ENCODE measurements around the gene METTL25B. TPM values are rescaled to one million over a fixed set of nuclear protein-coding genes. Genes with fewer than 3 reads are reported as not detected.

The METTL25B gene
- total and polyA plus RNA-seq, 2 experiments from 2014 or later = 18.3 to 21.1 TPM

DNA sequence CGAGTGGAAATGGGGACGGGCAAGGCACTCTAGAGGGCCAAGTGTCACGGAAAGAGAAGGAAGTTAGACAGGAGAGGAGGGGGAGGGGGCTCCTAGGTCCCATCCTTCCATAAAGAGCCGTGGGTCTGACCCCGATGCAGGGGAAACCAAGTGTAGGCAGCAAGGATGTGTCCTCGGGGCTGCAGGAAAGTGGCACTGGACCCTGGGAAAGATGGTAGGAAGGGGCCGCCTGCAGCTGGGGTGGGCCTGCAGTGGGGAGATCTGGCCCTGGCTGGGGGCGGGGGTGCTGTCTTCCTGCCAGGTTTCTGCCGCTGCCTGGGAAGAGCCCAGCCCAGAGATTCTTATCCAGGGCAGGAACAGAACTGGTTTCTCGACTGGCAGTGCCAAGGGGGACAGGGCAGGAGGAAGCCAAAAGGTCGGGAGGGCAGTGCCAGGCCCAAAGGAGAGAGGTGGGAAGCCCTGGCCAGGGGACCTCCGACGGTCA lies 35.8 kb upstream of the METTL25B start (continued):
- TF ChIP-seq, protein P1, sequence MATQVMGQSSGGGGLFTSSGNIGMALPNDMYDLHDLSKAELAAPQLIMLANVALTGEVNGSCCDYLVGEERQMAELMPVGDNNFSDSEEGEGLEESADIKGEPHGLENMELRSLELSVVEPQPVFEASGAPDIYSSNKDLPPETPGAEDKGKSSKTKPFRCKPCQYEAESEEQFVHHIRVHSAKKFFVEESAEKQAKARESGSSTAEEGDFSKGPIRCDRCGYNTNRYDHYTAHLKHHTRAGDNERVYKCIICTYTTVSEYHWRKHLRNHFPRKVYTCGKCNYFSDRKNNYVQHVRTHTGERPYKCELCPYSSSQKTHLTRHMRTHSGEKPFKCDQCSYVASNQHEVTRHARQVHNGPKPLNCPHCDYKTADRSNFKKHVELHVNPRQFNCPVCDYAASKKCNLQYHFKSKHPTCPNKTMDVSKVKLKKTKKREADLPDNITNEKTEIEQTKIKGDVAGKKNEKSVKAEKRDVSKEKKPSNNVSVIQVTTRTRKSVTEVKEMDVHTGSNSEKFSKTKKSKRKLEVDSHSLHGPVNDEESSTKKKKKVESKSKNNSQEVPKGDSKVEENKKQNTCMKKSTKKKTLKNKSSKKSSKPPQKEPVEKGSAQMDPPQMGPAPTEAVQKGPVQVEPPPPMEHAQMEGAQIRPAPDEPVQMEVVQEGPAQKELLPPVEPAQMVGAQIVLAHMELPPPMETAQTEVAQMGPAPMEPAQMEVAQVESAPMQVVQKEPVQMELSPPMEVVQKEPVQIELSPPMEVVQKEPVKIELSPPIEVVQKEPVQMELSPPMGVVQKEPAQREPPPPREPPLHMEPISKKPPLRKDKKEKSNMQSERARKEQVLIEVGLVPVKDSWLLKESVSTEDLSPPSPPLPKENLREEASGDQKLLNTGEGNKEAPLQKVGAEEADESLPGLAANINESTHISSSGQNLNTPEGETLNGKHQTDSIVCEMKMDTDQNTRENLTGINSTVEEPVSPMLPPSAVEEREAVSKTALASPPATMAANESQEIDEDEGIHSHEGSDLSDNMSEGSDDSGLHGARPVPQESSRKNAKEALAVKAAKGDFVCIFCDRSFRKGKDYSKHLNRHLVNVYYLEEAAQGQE (IDR thresholded peaks at IDR 0.05; ENCODE audit: unreplicated experiment) = no peak
- TF ChIP-seq POLR2AphosphoS5 (IDR thresholded peaks at IDR 0.05; ENCODE audit: low read depth) (no peak), EZH2 (IDR thresholded peaks at IDR 0.05; ENCODE audit: low read depth, unreplicated experiment) (no peak)
- TF ChIP-seq, protein P2, sequence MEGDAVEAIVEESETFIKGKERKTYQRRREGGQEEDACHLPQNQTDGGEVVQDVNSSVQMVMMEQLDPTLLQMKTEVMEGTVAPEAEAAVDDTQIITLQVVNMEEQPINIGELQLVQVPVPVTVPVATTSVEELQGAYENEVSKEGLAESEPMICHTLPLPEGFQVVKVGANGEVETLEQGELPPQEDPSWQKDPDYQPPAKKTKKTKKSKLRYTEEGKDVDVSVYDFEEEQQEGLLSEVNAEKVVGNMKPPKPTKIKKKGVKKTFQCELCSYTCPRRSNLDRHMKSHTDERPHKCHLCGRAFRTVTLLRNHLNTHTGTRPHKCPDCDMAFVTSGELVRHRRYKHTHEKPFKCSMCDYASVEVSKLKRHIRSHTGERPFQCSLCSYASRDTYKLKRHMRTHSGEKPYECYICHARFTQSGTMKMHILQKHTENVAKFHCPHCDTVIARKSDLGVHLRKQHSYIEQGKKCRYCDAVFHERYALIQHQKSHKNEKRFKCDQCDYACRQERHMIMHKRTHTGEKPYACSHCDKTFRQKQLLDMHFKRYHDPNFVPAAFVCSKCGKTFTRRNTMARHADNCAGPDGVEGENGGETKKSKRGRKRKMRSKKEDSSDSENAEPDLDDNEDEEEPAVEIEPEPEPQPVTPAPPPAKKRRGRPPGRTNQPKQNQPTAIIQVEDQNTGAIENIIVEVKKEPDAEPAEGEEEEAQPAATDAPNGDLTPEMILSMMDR (conservative IDR thresholded peaks at IDR 0.05; ENCODE audit: low read depth in 2 of 2) = no peak

DNA sequence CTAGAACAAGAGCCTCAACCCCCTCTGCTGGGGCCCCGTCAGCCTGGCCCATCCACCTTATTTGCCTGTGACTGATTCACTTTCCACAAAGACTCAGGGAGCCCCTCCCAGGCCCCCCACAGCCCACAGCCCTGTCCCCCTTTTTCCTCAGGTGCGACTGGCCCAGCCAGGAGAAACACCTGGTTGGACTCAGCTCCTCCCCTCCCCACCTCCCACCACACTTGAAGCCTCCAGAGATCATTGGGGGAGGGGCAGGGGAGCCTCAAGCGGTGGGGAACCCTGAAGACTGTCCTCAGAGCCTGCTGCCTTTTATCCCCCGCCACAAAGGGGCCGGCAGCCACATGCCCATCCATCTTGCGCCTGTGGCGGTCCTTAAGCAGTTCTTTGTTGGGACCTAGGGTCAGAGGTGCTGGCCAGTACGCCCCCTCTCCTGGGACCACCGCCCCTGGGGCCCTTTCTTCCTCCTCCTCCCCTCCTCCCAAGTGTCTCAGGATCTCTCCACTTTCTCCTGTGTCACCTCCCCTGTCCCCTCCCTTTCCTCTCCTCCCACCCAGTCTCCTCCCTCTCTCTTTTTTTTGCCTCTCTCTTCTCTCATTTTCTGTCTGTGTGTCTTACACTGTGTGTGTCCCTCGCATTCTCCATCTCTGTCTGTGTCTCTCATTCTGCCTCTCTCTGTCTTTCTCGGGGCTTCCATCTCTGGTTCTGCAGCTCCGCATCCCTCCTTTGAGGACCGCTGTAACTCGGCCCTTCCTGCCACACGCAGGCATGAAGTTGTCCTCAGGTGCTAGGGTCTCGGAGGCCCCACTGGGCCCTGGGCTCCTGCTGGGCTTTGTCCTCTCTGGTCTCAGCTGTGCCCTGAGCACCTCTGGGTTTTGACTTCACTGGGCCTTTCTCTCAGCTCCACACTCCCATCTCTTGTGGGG lies 35.1 kb upstream of the METTL25B start:
- Mint-ChIP-seq H3K27ac (peak overlapping the region; percentile 88), H3K9me3 (no peaks in the 10 kb centered on the region; the same call in 2 of the 3 replicates), H3K4me3 (peak overlapping the region; percentile 55), H3K27me3 (ENCODE audit: insufficient read depth, low read depth, poor library complexity) (peaks cover 22% of the 10 kb centered on the region), H3K36me3 (ENCODE audit: low read depth) (peaks cover 7% of the 10 kb centered on the region), H3K4me1 (peaks cover 66% of the 10 kb centered on the region)
- no peaks in the 10 kb centered on the region for H4K20me1 ChIP-seq (replicated peaks; ENCODE audit: insufficient read depth)
- H3K4me2 ChIP-seq = peak overlapping the region; percentile 89
- no peaks in the 10 kb centered on the region for H3K9me2 ChIP-seq (ENCODE audit: insufficient read depth)
- no peak overlapping the region for H2AFZ ChIP-seq
- peak overlapping the region; percentile 97 for H3K27ac ChIP-seq (ENCODE audit: low read depth)
- DNase-seq (ENCODE audit: low spot score) = peak; percentile 100
- H3F3A ChIP-seq (replicated peaks; ENCODE audit: low read depth) = peaks cover 36% of the 10 kb centered on the region
- H3K4me1 ChIP-seq (ENCODE audit: insufficient read depth) = peaks cover 53% of the 10 kb centered on the region
- H3K27me3 ChIP-seq (ENCODE audit: insufficient read depth) = peaks cover 22% of the 10 kb centered on the region
- no peaks in the 10 kb centered on the region for H3K79me2 ChIP-seq (replicated peaks; ENCODE audit: insufficient read depth)
- peak overlapping the region; percentile 51 for H3K4me3 ChIP-seq
- ATAC-seq = peak; percentile 64
- H3K36me3 ChIP-seq (ENCODE audit: insufficient read depth) = no peaks in the 10 kb centered on the region
- TF ChIP-seq, protein P3, sequence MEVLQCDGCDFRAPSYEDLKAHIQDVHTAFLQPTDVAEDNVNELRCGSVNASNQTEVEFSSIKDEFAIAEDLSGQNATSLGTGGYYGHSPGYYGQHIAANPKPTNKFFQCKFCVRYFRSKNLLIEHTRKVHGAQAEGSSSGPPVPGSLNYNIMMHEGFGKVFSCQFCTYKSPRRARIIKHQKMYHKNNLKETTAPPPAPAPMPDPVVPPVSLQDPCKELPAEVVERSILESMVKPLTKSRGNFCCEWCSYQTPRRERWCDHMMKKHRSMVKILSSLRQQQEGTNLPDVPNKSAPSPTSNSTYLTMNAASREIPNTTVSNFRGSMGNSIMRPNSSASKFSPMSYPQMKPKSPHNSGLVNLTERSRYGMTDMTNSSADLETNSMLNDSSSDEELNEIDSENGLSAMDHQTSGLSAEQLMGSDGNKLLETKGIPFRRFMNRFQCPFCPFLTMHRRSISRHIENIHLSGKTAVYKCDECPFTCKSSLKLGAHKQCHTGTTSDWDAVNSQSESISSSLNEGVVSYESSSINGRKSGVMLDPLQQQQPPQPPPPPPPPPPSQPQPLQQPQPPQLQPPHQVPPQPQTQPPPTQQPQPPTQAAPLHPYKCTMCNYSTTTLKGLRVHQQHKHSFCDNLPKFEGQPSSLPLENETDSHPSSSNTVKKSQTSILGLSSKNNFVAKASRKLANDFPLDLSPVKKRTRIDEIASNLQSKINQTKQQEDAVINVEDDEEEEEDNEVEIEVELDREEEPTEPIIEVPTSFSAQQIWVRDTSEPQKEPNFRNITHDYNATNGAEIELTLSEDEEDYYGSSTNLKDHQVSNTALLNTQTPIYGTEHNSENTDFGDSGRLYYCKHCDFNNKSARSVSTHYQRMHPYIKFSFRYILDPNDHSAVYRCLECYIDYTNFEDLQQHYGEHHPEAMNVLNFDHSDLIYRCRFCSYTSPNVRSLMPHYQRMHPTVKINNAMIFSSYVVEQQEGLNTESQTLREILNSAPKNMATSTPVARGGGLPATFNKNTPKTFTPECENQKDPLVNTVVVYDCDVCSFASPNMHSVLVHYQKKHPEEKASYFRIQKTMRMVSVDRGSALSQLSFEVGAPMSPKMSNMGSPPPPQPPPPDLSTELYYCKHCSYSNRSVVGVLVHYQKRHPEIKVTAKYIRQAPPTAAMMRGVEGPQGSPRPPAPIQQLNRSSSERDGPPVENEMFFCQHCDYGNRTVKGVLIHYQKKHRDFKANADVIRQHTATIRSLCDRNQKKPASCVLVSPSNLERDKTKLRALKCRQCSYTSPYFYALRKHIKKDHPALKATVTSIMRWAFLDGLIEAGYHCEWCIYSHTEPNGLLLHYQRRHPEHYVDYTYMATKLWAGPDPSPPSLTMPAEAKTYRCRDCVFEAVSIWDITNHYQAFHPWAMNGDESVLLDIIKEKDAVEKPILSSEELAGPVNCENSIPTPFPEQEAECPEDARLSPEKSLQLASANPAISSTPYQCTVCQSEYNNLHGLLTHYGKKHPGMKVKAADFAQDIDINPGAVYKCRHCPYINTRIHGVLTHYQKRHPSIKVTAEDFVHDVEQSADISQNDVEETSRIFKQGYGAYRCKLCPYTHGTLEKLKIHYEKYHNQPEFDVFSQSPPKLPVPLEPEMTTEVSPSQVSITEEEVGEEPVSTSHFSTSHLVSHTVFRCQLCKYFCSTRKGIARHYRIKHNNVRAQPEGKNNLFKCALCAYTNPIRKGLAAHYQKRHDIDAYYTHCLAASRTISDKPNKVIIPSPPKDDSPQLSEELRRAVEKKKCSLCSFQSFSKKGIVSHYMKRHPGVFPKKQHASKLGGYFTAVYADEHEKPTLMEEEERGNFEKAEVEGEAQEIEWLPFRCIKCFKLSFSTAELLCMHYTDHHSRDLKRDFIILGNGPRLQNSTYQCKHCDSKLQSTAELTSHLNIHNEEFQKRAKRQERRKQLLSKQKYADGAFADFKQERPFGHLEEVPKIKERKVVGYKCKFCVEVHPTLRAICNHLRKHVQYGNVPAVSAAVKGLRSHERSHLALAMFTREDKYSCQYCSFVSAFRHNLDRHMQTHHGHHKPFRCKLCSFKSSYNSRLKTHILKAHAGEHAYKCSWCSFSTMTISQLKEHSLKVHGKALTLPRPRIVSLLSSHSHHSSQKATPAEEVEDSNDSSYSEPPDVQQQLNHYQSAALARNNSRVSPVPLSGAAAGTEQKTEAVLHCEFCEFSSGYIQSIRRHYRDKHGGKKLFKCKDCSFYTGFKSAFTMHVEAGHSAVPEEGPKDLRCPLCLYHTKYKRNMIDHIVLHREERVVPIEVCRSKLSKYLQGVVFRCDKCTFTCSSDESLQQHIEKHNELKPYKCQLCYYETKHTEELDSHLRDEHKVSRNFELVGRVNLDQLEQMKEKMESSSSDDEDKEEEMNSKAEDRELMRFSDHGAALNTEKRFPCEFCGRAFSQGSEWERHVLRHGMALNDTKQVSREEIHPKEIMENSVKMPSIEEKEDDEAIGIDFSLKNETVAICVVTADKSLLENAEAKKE (CRISPR knock-in tag; IDR thresholded peaks at IDR 0.05) = peak; percentile 81
- TF ChIP-seq EZH2 (IDR thresholded peaks at IDR 0.05; ENCODE audit: low read depth, unreplicated experiment) = no peak
- TF ChIP-seq EZH2phosphoT487 (IDR thresholded peaks at IDR 0.05; ENCODE audit: unreplicated experiment) = no peak
- TF ChIP-seq, protein P4, sequence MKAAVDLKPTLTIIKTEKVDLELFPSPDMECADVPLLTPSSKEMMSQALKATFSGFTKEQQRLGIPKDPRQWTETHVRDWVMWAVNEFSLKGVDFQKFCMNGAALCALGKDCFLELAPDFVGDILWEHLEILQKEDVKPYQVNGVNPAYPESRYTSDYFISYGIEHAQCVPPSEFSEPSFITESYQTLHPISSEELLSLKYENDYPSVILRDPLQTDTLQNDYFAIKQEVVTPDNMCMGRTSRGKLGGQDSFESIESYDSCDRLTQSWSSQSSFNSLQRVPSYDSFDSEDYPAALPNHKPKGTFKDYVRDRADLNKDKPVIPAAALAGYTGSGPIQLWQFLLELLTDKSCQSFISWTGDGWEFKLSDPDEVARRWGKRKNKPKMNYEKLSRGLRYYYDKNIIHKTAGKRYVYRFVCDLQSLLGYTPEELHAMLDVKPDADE (IDR thresholded peaks at IDR 0.05) = no peak
- TF ChIP-seq ZNF331 (CRISPR knock-in tag; IDR thresholded peaks at IDR 0.05; ENCODE audit: low read depth) = no peak
- 0 out of 2 replicates have a peak, but pooled peaks have one; percentile 48 for TF ChIP-seq ZNF114 (CRISPR knock-in tag; IDR thresholded peaks at IDR 0.05)
- no peak for TF ChIP-seq STAT1 (IDR thresholded peaks at IDR 0.05; ENCODE audit: unreplicated experiment)
- peak; percentile 44 for TF ChIP-seq POLR2AphosphoS5 (IDR thresholded peaks at IDR 0.05; ENCODE audit: low read depth)

Data from GM23338 (cell line).